Activated T-helper 1 cell treated with anti-CD3 and anti-CD28 coated beads, Interleukin-12 subunit alpha, Interleukin-12 subunit beta, Interleukin-2, Interleukin-4 antibody, amounts not matched to agents 30 ng/mL and 10 ng/mL and 1 ng/mL, durations not matched to agents 14 hours and 24 hours and 36 hours (primary cell): ENCODE results near the gene C1QL4. TPM values are rescaled to one million over a fixed set of nuclear protein-coding genes. Genes with fewer than 3 reads are reported as not detected.
A peak's percentile ranks its signal among the peaks of the same experiment; 100 is the strongest.
"Not testable (repeated sequence)": the region's sequence is repeated elsewhere in the genome, so short reads cannot be mapped to it uniquely, and the experiment has no call there.

Source experiments
- DNase-seq: peaks from one replicate; pipeline ENCODE4 v3.0.0; 2021; ENCODE audit warnings: low spot score
- H3K27ac Mint-ChIP-seq: one replicate; pipeline ENCODE4 v1.8.0; 2021; ENCODE audit warnings: mild to moderate bottlenecking, mixed read lengths
- H3K27me3 Mint-ChIP-seq: one replicate; pipeline ENCODE4 v1.8.0; 2022; ENCODE audit warnings: mild to moderate bottlenecking, moderate library complexity, mixed read lengths; ENCODE audit not compliant: insufficient read depth
- H3K36me3 Mint-ChIP-seq: one replicate; pipeline ENCODE4 v1.8.0; 2021; ENCODE audit warnings: low read depth, mixed read lengths
- H3K4me1 Mint-ChIP-seq: one replicate; pipeline ENCODE4 v1.8.0; 2021; ENCODE audit warnings: low read depth, mixed read lengths
- H3K4me3 Mint-ChIP-seq: one replicate; pipeline ENCODE4 v1.8.0; 2021; ENCODE audit warnings: mild to moderate bottlenecking, moderate library complexity, mixed read lengths
- H3K9me3 Mint-ChIP-seq: one replicate; pipeline ENCODE4 v1.8.0; 2021; ENCODE audit warnings: mixed read lengths
- intact Hi-C: fragments of 100-400 bp; cut with micrococcal nuclease; formaldehyde crosslinking; loops from one replicate; pipeline ENCODE4 v1.15.1; 2024
- total RNA-seq: library from RNA; stranded (reverse); gene quantifications from 2 replicates; pipeline ENCODE4 v1.2.3, GENCODE V29; 2022

Gene C1QL4
- total RNA-seq, 1 donor from 2014 or later = not detected

DNA sequence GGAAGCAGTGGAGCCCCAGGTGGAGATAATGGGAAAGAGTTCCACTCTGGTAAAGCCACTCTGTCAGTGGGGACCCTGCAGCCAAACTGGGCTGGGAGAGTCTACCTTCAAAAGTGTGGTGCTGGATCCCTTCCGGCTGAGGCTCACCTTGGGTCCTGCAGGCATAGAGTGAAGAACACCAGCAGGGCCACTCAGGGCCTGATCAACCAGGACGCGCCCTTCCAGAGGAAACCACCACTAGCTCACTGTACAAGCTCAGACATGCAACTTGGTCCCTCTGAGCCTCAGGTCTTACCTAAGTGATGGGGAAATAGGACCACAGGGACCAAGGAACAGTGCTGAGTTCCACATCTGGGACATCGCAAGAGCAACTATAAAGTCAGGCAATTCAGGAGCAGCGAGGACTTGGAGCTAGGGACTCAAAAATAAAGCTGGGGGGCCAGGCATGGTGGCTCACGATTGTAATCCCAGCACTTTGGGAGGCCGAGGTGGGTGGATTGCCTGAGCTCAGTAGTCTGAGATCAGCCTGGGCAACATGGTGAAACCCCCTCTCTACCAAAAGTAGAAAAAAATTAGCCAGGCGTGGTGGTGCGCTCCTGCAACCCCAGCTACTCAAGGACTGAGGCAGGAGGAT, 47.9 kb downstream of the C1QL4 start:
- Mint-ChIP-seq H3K27me3 (peaks cover 36% of the 10 kb centered on the region), H3K9me3 (no peaks in the 10 kb centered on the region), H3K27ac (no peak overlapping the region), H3K36me3 (no peaks in the 10 kb centered on the region), H3K4me1 (peaks cover 5% of the 10 kb centered on the region), H3K4me3 (no peak overlapping the region)
- intact Hi-C loops = loop anchor here (1.0 kb wide), 5 partner anchors 7 to 225 kb away; partner anchors contain the start of gene C1QL4
- DNase-seq = no peak

GRCh38 chr12:49288412-49288853, 48.6 kb downstream of the C1QL4 start:
- intact Hi-C loops = loop anchor here (1.0 kb wide), 5 partner anchors 8 to 226 kb away; partner anchors contain the start of gene C1QL4
- Mint-ChIP-seq H3K27me3 (peaks cover 34% of the 10 kb centered on the region), H3K27ac (no peak overlapping the region), H3K9me3 (no peaks in the 10 kb centered on the region), H3K36me3 (no peaks in the 10 kb centered on the region), H3K4me1 (peaks cover 5% of the 10 kb centered on the region), H3K4me3 (no peak overlapping the region)
- peak; percentile 60 for DNase-seq

- Mint-ChIP-seq H3K27me3 (peaks cover 34% of the 10 kb centered on the region), H3K27ac (no peak overlapping the region), H3K4me3 (no peak overlapping the region), H3K4me1 (peaks cover 5% of the 10 kb centered on the region), H3K9me3 (no peaks in the 10 kb centered on the region), H3K36me3 (no peaks in the 10 kb centered on the region)
- DNase-seq = no peak
- intact Hi-C loops = loop anchor here (1.0 kb wide), 5 partner anchors 8 to 226 kb away; partner anchors contain the start of gene C1QL4
Observed at GRCh38 chr12:49287876-49288275, 49.1 kb downstream of the C1QL4 start.

DNA sequence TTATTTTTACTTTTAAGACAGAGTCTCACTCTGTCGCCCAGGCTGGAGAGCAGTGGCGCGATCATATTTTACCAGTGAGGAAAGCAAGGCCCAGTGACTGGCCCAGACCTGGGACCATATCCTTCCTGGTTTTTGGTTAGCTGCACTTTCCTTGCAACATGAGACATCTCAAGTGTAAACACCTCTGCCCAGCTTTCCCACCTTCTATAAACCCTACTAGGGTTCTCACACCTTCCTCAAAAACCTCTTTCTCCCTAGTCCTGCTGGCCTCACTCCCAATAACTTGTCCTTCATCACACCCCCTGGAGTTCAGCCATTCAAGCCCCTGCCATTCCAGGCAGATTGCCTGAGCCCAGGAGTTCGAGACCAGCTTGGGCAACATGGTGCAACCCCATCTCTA, 52.3 kb downstream of the C1QL4 start:
- no peak for DNase-seq
- Mint-ChIP-seq H3K27ac (no peak overlapping the region), H3K36me3 (no peaks in the 10 kb centered on the region), H3K4me1 (peaks cover 5% of the 10 kb centered on the region), H3K9me3 (no peaks in the 10 kb centered on the region), H3K27me3 (peaks cover 42% of the 10 kb centered on the region), H3K4me3 (no peak overlapping the region)
- intact Hi-C loops = no loop called here

GRCh38 chr12:49283541-49284429, 53.2 kb downstream of the C1QL4 start:
- DNase-seq = no peak
- Mint-ChIP-seq H3K36me3 (no peaks in the 10 kb centered on the region), H3K4me1 (peaks cover 5% of the 10 kb centered on the region), H3K27me3 (peaks cover 41% of the 10 kb centered on the region), H3K9me3 (no peaks in the 10 kb centered on the region), H3K4me3 (no peak overlapping the region), H3K27ac (no peak overlapping the region)
- intact Hi-C loops = no loop called here

DNA sequence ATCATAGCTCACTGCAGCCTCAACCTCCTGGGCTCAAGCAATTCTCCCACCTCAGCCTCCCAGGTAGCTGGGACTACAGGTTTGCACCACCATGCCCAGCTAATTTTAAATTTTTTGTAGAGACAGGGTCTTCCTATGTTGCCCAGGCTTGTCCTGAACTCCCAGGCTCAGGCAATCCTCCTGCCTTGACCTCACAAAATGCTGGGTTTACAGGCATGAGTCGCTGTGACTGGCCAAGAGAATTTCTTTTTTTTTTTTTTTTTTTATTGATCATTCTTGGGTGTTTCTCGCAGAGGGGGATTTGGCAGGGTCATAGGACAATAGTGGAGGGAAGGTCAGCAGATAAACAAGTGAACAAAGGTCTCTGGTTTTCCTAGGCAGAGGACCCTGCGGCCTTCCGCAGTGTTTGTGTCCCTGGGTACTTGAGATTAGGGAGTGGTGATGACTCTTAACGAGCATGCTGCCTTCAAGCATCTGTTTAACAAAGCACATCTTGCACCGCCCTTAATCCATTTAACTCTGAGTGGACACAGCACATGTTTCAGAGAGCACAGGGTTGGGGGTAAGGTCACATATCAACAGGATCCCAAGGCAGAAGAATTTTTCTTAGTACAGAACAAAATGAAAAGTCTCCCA, 54.1 kb downstream of the C1QL4 start:
- H3K4me3 Mint-ChIP-seq, H3K9me3 Mint-ChIP-seq, H3K36me3 Mint-ChIP-seq, H3K27ac Mint-ChIP-seq, DNase-seq, intact Hi-C loops, H3K4me1 Mint-ChIP-seq: not testable (repeated sequence)
- H3K27me3 Mint-ChIP-seq = peaks cover 34% of the 10 kb centered on the region

Other genes starting within 250 kb of the C1QL4 start
- 0.10 TPM in 1 of 2 replicates, not detected in the other for gene DHH, start 242.4 kb downstream of the C1QL4 start, total RNA-seq
- 50.4 and 52.5 TPM in 2 replicates for gene LMBR1L, start 226.3 kb downstream of the C1QL4 start, total RNA-seq
- gene TUBA1B, start 205.8 kb downstream of the C1QL4 start, total RNA-seq = 1,521 TPM in 2 replicates
- gene TUBA1A, start 148.1 kb downstream of the C1QL4 start, total RNA-seq = 46.7 and 47.2 TPM in 2 replicates
- gene TUBA1C, start 72.1 kb downstream of the C1QL4 start, total RNA-seq = 261 and 270 TPM in 2 replicates
- 0.20 TPM in 1 of 2 replicates, not detected in the other for gene PRPH, start 42.0 kb downstream of the C1QL4 start, total RNA-seq
- 46.0 TPM in 2 replicates for gene TROAP, start 13.9 kb downstream of the C1QL4 start, total RNA-seq
- gene DNAJC22, start 9.7 kb upstream of the C1QL4 start, total RNA-seq = 0.16 TPM in 1 of 2 replicates, not detected in the other
- 11.6 and 12.0 TPM in 2 replicates for gene SPATS2, start 30.3 kb upstream of the C1QL4 start, total RNA-seq
- gene KCNH3, start 201.8 kb upstream of the C1QL4 start, total RNA-seq = 0.93 and 1.6 TPM in 2 replicates
- gene MCRS1, start 231.0 kb upstream of the C1QL4 start, total RNA-seq = 77.1 and 77.9 TPM in 2 replicates